GM20000 (cell line): Measurements from ENCODE around the gene TBC1D7.

Source experiments
- DNase-seq: peaks from one replicate; pipeline ENCODE4 v3.0.0; 2012; ENCODE audit warnings: low spot score
- CTCF ChIP-seq: IDR thresholded peaks from 2 replicates; pipeline ENCODE4 v1.5.1; 2012; ENCODE audit warnings: mild to moderate bottlenecking, control low read depth; ENCODE audit errors: extremely low read depth, missing control alignments

TBC1D7 gene

GRCh38 chr6:13289789-13290318 is 38.5 kb downstream of the TBC1D7 start:
- no peak for TF ChIP-seq CTCF

GRCh38 chr6:13288969-13289391 is 39.4 kb downstream of the TBC1D7 start:
- DNase-seq: no peak
- TF ChIP-seq CTCF: no peak

More at GRCh38 chr6:13289789-13290318, 38.5 kb downstream of the TBC1D7 start:
- no peak for DNase-seq

- no peak for TF ChIP-seq CTCF
- DNase-seq: no peak
These were observed 39.9 kb downstream of the TBC1D7 start for GRCh38 chr6:13288481-13288880.

GRCh38 chr6:13287104-13287503 is 41.2 kb downstream of the TBC1D7 start:
- no peak for DNase-seq
- TF ChIP-seq CTCF: no peak

- TF ChIP-seq CTCF: no peak
- no peak for DNase-seq
These were observed 42.2 kb downstream of the TBC1D7 start for GRCh38 chr6:13286181-13286580.

- no peak for TF ChIP-seq CTCF
- no peak for DNase-seq
These were observed 42.6 kb downstream of the TBC1D7 start for GRCh38 chr6:13285705-13286104.

GRCh38 chr6:13284646-13285045 is 43.7 kb downstream of the TBC1D7 start:
- TF ChIP-seq CTCF: no peak
- DNase-seq: no peak
